Fibroblast of lung (primary cell): Measurements from ENCODE around the gene GLIS1.

Source experiments
- CTCF ChIP-seq, 2 donors: IDR thresholded peaks in 1 of 2; conservative IDR thresholded peaks in 1 of 2; 1 replicate in 1 of 2; 2 replicates in 1 of 2; pipeline ENCODE4 v1.5.1; 2011 to 2012; ENCODE audit warnings: low read length in 2 of 2, control low read depth in 1 of 2, inconsistent platforms in 1 of 2, low read depth in 1 of 2, mild to moderate bottlenecking in 1 of 2
- EZH2 ChIP-seq: IDR thresholded peaks from 2 replicates; pipeline ENCODE4 v1.5.1; 2012; ENCODE audit warnings: low read length, control low read depth, mild to moderate bottlenecking; ENCODE audit errors: missing control alignments

DNA sequence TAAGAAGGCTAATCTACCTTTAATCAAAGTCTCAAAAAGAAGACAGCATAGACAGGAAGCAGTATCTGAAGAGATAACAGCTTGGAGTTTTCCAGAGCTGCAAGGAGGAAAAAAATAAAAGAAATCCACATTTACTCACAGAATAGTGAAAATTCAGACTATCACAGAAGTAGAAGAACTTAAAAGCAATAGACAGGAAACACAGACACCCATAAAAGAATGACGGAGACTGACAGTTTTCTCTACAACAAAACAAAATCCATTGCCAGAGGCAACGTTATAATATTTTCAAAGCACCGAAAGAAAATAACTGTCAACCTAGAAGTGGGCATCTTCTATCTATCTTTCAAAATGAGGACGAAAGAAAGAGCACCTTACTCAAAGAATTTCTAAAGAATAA lies 175.4 kb downstream of the GLIS1 start:
- TF ChIP-seq CTCF (conservative IDR thresholded peaks at IDR 0.05 in 1 of 2, IDR thresholded peaks at IDR 0.05 in 1 of 2; ENCODE audit: low read depth in 1 of 2, low read length in 2 of 2) = no peak
- no peak for TF ChIP-seq EZH2
